ENCODE results near the gene CCDC142. TPM values are rescaled to one million over a fixed set of nuclear protein-coding genes. Genes with fewer than 3 reads are reported as not detected.

The CCDC142 gene
- polyA plus RNA-seq, 1 of the 3 experiments (the other 2 are of a cell fraction), result 8.7 TPM

- WGBS (ENCODE audit: low lambda C conversion rate), result 19% methylated on average over 7 of the region's 7 CpGs
Measured at GRCh38 chr2:74472945-74473258, 9.9 kb downstream of the CCDC142 start.

GRCh38 chr2:74472086-74472944 is 10.5 kb downstream of the CCDC142 start, which contains the start of gene MRPL53:
TSS of gene MRPL53 (minus strand) at chr2:74472680. CDS start at chr2:74472660, 20 bp downstream.
- Histone ChIP-seq H3K9ac (peak within 1 kb of the TSS; percentile 72), H3K4me1 (ENCODE audit: control insufficient read depth in 1 of 2, insufficient read depth in 2 of 2, low read depth in 1 of 2, low read length in 1 of 2) (peaks cover 6 to 7% of the 10 kb centered on the region in 2 experiments; a peak in 2 of 4 replicates), H4K20me1 (ENCODE audit: insufficient read depth) (no peaks in the 10 kb centered on the region), H3K4me2 (peak within 1 kb of the TSS; percentile 93), H3K4me3 (ENCODE audit: low read depth in 2 of 2, low read length in 1 of 2) (peak within 1 kb of the TSS; percentile 68 to 74), H3K9me2 (no peaks in the 10 kb centered on the region), H3K27ac (ENCODE audit: low read depth in 2 of 2, low read length in 1 of 2) (peak within 1 kb of the TSS; percentile 78 to 94), H3K36me3 (replicated peaks in 1 of 2; ENCODE audit: control insufficient read depth in 1 of 2, insufficient read depth in 2 of 2, low read length in 1 of 2) (peaks cover 19 to 27% of the 10 kb centered on the region in 2 experiments), H3K9me3 (no peaks in the 10 kb centered on the region), H3K27me3 (ENCODE audit: insufficient read depth) (no peaks in the 10 kb centered on the region), H3F3A (replicated peaks; ENCODE audit: insufficient read depth) (peaks cover 34% of the 10 kb centered on the region), H3K79me2 (ENCODE audit: insufficient read depth) (peaks cover 16% of the 10 kb centered on the region; the same call in 1 of the 2 replicates), H2AFZ (ENCODE audit: low read depth) (peak within 1 kb of the TSS; percentile 81)
- ChIA-PET CTCF (interaction anchor here (0.9 to 3.9 kb wide), 5 partner anchors 10 to 115 kb away, joined by 3 to 28 read pairs (median 3); partner anchors contain the start of genes CCDC142 and TTC31), POLR2A (interaction anchor here (0.9 to 6.9 kb wide), 13 partner anchors 10 to 115 kb away, joined by 3 to 60 read pairs (median 4); partner anchors contain the start of genes AUP1, CCDC142, HTRA2 and INO80B)
- 1% methylated on average over 60 of the region's 66 CpGs for WGBS (ENCODE audit: low lambda C conversion rate)
- DNase-seq, result peak; percentile 85
- TF ChIP-seq, protein P1, sequence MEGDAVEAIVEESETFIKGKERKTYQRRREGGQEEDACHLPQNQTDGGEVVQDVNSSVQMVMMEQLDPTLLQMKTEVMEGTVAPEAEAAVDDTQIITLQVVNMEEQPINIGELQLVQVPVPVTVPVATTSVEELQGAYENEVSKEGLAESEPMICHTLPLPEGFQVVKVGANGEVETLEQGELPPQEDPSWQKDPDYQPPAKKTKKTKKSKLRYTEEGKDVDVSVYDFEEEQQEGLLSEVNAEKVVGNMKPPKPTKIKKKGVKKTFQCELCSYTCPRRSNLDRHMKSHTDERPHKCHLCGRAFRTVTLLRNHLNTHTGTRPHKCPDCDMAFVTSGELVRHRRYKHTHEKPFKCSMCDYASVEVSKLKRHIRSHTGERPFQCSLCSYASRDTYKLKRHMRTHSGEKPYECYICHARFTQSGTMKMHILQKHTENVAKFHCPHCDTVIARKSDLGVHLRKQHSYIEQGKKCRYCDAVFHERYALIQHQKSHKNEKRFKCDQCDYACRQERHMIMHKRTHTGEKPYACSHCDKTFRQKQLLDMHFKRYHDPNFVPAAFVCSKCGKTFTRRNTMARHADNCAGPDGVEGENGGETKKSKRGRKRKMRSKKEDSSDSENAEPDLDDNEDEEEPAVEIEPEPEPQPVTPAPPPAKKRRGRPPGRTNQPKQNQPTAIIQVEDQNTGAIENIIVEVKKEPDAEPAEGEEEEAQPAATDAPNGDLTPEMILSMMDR (IDR thresholded peaks at IDR 0.05), result no peak
- peak; percentile 79 for TF ChIP-seq PBX3 (IDR thresholded peaks at IDR 0.05)
- TF ChIP-seq GATA2 (CRISPR knock-in tag; IDR thresholded peaks at IDR 0.05), result no peak
- TF ChIP-seq GABPA (IDR thresholded peaks at IDR 0.05; ENCODE audit: low read depth), result peak; percentile 100
- TF ChIP-seq CHD2 (IDR thresholded peaks at IDR 0.05; ENCODE audit: low read length, partially characterized antibody), result peak; percentile 96
- TF ChIP-seq TAF1 (IDR thresholded peaks at IDR 0.05; ENCODE audit: borderline replicate concordance, low read depth, low read length), result peak; percentile 92
- TF ChIP-seq RXRA (IDR thresholded peaks at IDR 0.05; ENCODE audit: borderline replicate concordance, low read depth), result no peak
- TF ChIP-seq YY1 (IDR thresholded peaks at IDR 0.05; ENCODE audit: low read depth), result peak; percentile 92
- TF ChIP-seq JUND (IDR thresholded peaks at IDR 0.05), result peak; percentile 56; the same call in 1 of the 2 replicates
- TF ChIP-seq RCOR1 (IDR thresholded peaks at IDR 0.05; ENCODE audit: low read length), result 0 out of 2 replicates have a peak, but pooled peaks have one; percentile 17
- TF ChIP-seq POLR2AphosphoS5 (IDR thresholded peaks at IDR 0.05; ENCODE audit: low read depth, low read length), result peak; percentile 99
- peak; percentile 85 for TF ChIP-seq MXI1 (IDR thresholded peaks at IDR 0.05; ENCODE audit: low read depth, low read length)

More at GRCh38 chr2:74472945-74473258, 9.9 kb downstream of the CCDC142 start:
- peak overlapping the region; percentile 72 for H3K9ac ChIP-seq
- H3K4me1 ChIP-seq (ENCODE audit: control insufficient read depth in 1 of 2, insufficient read depth in 2 of 2, low read depth in 1 of 2, low read length in 1 of 2), result peaks cover 6 to 7% of the 10 kb centered on the region in 2 experiments; a peak in 2 of 4 replicates
- H3K36me3 ChIP-seq (replicated peaks in 1 of 2; ENCODE audit: control insufficient read depth in 1 of 2, insufficient read depth in 2 of 2, low read length in 1 of 2), result peaks cover 22 to 32% of the 10 kb centered on the region in 2 experiments
- peak overlapping the region; percentile 68 to 74 for H3K4me3 ChIP-seq (ENCODE audit: low read depth in 2 of 2, low read length in 1 of 2)
- no peaks in the 10 kb centered on the region for H3K27me3 ChIP-seq (ENCODE audit: insufficient read depth)
- peak overlapping the region; percentile 78 to 94 for H3K27ac ChIP-seq (ENCODE audit: low read depth in 2 of 2, low read length in 1 of 2)
- peak overlapping the region; percentile 81 for H2AFZ ChIP-seq (ENCODE audit: low read depth)
- no peak for DNase-seq
- H3K9me2 ChIP-seq, result no peaks in the 10 kb centered on the region
- TF ChIP-seq MAX (IDR thresholded peaks at IDR 0.05; ENCODE audit: low read depth) (no peak), GATA2 (CRISPR knock-in tag; IDR thresholded peaks at IDR 0.05) (no peak), FOXJ3 (CRISPR knock-in tag; IDR thresholded peaks at IDR 0.05) (no peak), RFX5 (IDR thresholded peaks at IDR 0.05; ENCODE audit: low read length) (no peak), YY1 (IDR thresholded peaks at IDR 0.05; ENCODE audit: low read depth) (no peak), RCOR1 (IDR thresholded peaks at IDR 0.05; ENCODE audit: low read length) (no peak), MXI1 (IDR thresholded peaks at IDR 0.05; ENCODE audit: low read depth, low read length) (no peak), SMC3 (IDR thresholded peaks at IDR 0.05; ENCODE audit: low read depth, low read length) (no peak), PBX3 (IDR thresholded peaks at IDR 0.05) (no peak)
- H3K9me3 ChIP-seq, result no peaks in the 10 kb centered on the region
- H3F3A ChIP-seq (replicated peaks; ENCODE audit: insufficient read depth), result peaks cover 33% of the 10 kb centered on the region
- H3K4me2 ChIP-seq, result peak overlapping the region; percentile 93
- H3K79me2 ChIP-seq (ENCODE audit: insufficient read depth), result peaks cover 16% of the 10 kb centered on the region; the same call in 1 of the 2 replicates
- ChIA-PET CTCF (interaction anchor here (0.9 to 3.9 kb wide), 5 partner anchors 9 to 114 kb away, joined by 3 to 28 read pairs (median 3); partner anchors contain the start of genes CCDC142 and TTC31), POLR2A (interaction anchor here (0.9 to 6.9 kb wide), 13 partner anchors 9 to 115 kb away, joined by 3 to 60 read pairs (median 6); partner anchors contain the start of genes AUP1, CCDC142, HTRA2 and INO80B)
- no peaks in the 10 kb centered on the region for H4K20me1 ChIP-seq (ENCODE audit: insufficient read depth)

Data from SK-N-SH (cell line).